ENCODE results near the gene TADA2A.

The TADA2A gene

GRCh38 chr17:37461668-37462067 is 55.0 kb downstream of the TADA2A start:
- H3K9ac ChIP-seq (ENCODE audit: low read depth, low read length, poor library complexity, severe bottlenecking) = no peak overlapping the region
- no peak overlapping the region for H3K4me3 ChIP-seq (ENCODE audit: low read length, poor library complexity, severe bottlenecking)
- peaks cover 33% of the 10 kb centered on the region; the same call in 1 of the 2 replicates for H3K36me3 ChIP-seq (ENCODE audit: insufficient read depth, low read length)
- no peak for TF ChIP-seq EZH2phosphoT487 (IDR thresholded peaks at IDR 0.05; ENCODE audit: borderline replicate concordance)
- TF ChIP-seq, protein P1, sequence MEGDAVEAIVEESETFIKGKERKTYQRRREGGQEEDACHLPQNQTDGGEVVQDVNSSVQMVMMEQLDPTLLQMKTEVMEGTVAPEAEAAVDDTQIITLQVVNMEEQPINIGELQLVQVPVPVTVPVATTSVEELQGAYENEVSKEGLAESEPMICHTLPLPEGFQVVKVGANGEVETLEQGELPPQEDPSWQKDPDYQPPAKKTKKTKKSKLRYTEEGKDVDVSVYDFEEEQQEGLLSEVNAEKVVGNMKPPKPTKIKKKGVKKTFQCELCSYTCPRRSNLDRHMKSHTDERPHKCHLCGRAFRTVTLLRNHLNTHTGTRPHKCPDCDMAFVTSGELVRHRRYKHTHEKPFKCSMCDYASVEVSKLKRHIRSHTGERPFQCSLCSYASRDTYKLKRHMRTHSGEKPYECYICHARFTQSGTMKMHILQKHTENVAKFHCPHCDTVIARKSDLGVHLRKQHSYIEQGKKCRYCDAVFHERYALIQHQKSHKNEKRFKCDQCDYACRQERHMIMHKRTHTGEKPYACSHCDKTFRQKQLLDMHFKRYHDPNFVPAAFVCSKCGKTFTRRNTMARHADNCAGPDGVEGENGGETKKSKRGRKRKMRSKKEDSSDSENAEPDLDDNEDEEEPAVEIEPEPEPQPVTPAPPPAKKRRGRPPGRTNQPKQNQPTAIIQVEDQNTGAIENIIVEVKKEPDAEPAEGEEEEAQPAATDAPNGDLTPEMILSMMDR (conservative IDR thresholded peaks at IDR 0.05; ENCODE audit: low read length) = no peak
- H2AFZ ChIP-seq (ENCODE audit: low read length) = no peak overlapping the region
- no peaks in the 10 kb centered on the region for H3K79me2 ChIP-seq (ENCODE audit: insufficient read depth, low read length)
- H4K20me1 ChIP-seq (ENCODE audit: insufficient read depth, low read length, poor library complexity, severe bottlenecking) = no peaks in the 10 kb centered on the region
- H3K9me3 ChIP-seq (ENCODE audit: insufficient read depth, low read depth, low read length) = no peaks in the 10 kb centered on the region
- H3K4me1 ChIP-seq (ENCODE audit: insufficient read depth, low read length, poor library complexity, severe bottlenecking) = no peaks in the 10 kb centered on the region
- H3F3A ChIP-seq (ENCODE audit: low read depth) = no peaks in the 10 kb centered on the region
- no peaks in the 10 kb centered on the region for H3K9me2 ChIP-seq (replicated peaks; ENCODE audit: low read depth, low read length)
- no peaks in the 10 kb centered on the region for H3K27me3 ChIP-seq (ENCODE audit: insufficient read depth, low read length, poor library complexity, severe bottlenecking)
- H3K4me2 ChIP-seq (ENCODE audit: low read depth, low read length, poor library complexity, severe bottlenecking) = no peak overlapping the region

DNA sequence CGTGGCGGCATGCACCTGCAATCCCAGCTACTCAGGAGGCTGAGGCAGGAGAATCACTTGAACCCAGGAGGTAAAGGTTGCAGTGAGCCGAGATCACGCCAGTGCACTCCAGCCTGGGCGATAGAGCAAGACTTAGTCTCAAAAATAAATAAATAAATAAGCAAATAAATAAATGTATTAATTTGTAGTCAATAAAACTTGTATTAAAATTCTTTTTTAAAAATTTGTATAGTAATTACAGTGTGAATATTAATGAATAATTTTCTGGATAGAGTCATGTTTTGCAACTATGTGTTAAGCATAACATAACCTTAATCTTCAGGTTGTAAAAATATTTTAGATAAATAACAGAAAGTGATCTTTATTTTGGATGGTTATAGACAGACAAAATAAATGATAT is 55.8 kb downstream of the TADA2A start:
- Histone ChIP-seq H3K9ac (ENCODE audit: low read depth, low read length, poor library complexity, severe bottlenecking) (no peak overlapping the region), H3K4me2 (ENCODE audit: low read depth, low read length, poor library complexity, severe bottlenecking) (no peak overlapping the region), H3K4me3 (ENCODE audit: low read length, poor library complexity, severe bottlenecking) (no peak overlapping the region), H3K4me1 (ENCODE audit: insufficient read depth, low read length, poor library complexity, severe bottlenecking) (no peaks in the 10 kb centered on the region), H3K9me2 (replicated peaks; ENCODE audit: low read depth, low read length) (no peaks in the 10 kb centered on the region), H3F3A (ENCODE audit: low read depth) (no peaks in the 10 kb centered on the region), H3K27me3 (ENCODE audit: insufficient read depth, low read length, poor library complexity, severe bottlenecking) (no peaks in the 10 kb centered on the region), H3K79me2 (ENCODE audit: insufficient read depth, low read length) (no peaks in the 10 kb centered on the region), H4K20me1 (ENCODE audit: insufficient read depth, low read length, poor library complexity, severe bottlenecking) (no peaks in the 10 kb centered on the region), H3K9me3 (ENCODE audit: insufficient read depth, low read depth, low read length) (no peaks in the 10 kb centered on the region), H2AFZ (ENCODE audit: low read length) (no peak overlapping the region), H3K36me3 (ENCODE audit: insufficient read depth, low read length) (peaks cover 40% of the 10 kb centered on the region; the same call in 1 of the 2 replicates)
- TF ChIP-seq, protein P1 (conservative IDR thresholded peaks at IDR 0.05; ENCODE audit: low read length) = no peak
- TF ChIP-seq EZH2phosphoT487 (IDR thresholded peaks at IDR 0.05; ENCODE audit: borderline replicate concordance) = no peak

DNA sequence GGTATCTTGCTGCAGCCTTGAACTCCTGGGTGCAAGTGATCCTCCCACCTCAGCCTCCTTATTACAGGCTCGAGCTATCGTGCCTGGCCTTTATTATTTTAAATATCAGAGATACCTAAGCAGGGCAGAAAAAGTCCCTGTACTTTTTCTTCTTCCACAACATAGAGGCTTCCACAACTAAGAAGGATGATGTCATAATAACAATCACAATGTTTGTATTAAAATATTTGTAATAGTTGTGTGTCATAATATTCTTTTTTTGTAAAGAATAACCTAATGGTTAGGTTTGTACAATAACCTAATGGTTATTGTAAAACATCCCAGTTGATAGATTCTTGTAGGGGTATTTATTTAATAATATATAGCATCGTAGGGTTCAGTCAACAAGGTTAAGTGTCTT is 56.4 kb downstream of the TADA2A start:
- Histone ChIP-seq H3K27me3 (ENCODE audit: insufficient read depth, low read length, poor library complexity, severe bottlenecking) (no peaks in the 10 kb centered on the region), H4K20me1 (ENCODE audit: insufficient read depth, low read length, poor library complexity, severe bottlenecking) (no peaks in the 10 kb centered on the region), H3K4me1 (ENCODE audit: insufficient read depth, low read length, poor library complexity, severe bottlenecking) (no peaks in the 10 kb centered on the region), H3K36me3 (ENCODE audit: insufficient read depth, low read length) (peaks cover 46% of the 10 kb centered on the region; the same call in 1 of the 2 replicates), H3K4me2 (ENCODE audit: low read depth, low read length, poor library complexity, severe bottlenecking) (no peak overlapping the region), H3K9ac (ENCODE audit: low read depth, low read length, poor library complexity, severe bottlenecking) (no peak overlapping the region), H3K4me3 (ENCODE audit: low read length, poor library complexity, severe bottlenecking) (no peak overlapping the region), H3K79me2 (ENCODE audit: insufficient read depth, low read length) (no peaks in the 10 kb centered on the region), H3K9me2 (replicated peaks; ENCODE audit: low read depth, low read length) (no peaks in the 10 kb centered on the region), H2AFZ (ENCODE audit: low read length) (no peak overlapping the region), H3F3A (ENCODE audit: low read depth) (no peaks in the 10 kb centered on the region), H3K9me3 (ENCODE audit: insufficient read depth, low read depth, low read length) (no peaks in the 10 kb centered on the region)
- TF ChIP-seq EZH2phosphoT487 (IDR thresholded peaks at IDR 0.05; ENCODE audit: borderline replicate concordance) = no peak
- TF ChIP-seq, protein P1 (conservative IDR thresholded peaks at IDR 0.05; ENCODE audit: low read length) = no peak

Data from Loucy (cell line).